Coronary artery (tissue), 2 donors: ENCODE results near the gene AGMO.

ENCODE experiments used
- DNase-seq: peaks from one replicate; pipeline ENCODE4 v3.0.0-alpha.2; 2017; ENCODE audit warnings: low spot score
- H3K27ac ChIP-seq, 2 donors: fragments of 200-600 bp; sonication (generic); one replicate each; pipeline ENCODE4 v1.5.1; 2016 to 2019
- H3K4me3 ChIP-seq: fragments of 200-600 bp; sonication (generic); 2 replicates; pipeline ENCODE4 v1.5.1; 2016; ENCODE audit warnings: mild to moderate bottlenecking, moderate library complexity
- TF ChIP-seq, protein P1 (sequence below): fragments of 200-600 bp; sonication (generic); IDR thresholded peaks from one replicate; pipeline ENCODE4 v1.5.1; 2019; ENCODE audit warnings: antibody characterized with exemption

The AGMO gene

DNA sequence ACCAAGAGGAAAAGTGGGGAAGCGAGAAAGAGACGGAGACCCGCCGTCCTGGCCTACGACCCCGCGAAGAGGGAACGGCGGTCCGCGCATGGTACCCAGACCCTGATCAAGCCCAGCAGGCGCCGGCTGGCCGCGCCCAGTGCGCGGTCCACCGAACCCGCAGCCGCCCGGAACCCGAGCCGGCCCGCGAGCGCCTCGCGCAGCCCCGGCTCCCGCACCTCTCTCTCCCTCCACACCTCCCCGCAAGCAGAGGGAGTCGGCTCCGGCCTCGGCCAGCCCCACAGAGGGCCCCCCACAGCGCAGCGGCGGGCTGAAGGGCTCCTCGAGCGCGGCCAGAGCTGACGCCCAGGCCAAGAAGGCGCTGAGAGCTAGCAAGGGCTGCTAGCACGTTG is 164.7 kb downstream of the AGMO start:
- DNase-seq = no peak
- TF ChIP-seq, protein P1, sequence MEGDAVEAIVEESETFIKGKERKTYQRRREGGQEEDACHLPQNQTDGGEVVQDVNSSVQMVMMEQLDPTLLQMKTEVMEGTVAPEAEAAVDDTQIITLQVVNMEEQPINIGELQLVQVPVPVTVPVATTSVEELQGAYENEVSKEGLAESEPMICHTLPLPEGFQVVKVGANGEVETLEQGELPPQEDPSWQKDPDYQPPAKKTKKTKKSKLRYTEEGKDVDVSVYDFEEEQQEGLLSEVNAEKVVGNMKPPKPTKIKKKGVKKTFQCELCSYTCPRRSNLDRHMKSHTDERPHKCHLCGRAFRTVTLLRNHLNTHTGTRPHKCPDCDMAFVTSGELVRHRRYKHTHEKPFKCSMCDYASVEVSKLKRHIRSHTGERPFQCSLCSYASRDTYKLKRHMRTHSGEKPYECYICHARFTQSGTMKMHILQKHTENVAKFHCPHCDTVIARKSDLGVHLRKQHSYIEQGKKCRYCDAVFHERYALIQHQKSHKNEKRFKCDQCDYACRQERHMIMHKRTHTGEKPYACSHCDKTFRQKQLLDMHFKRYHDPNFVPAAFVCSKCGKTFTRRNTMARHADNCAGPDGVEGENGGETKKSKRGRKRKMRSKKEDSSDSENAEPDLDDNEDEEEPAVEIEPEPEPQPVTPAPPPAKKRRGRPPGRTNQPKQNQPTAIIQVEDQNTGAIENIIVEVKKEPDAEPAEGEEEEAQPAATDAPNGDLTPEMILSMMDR = no peak
- H3K27ac ChIP-seq = no peak overlapping the region
- H3K4me3 ChIP-seq = no peak overlapping the region

DNA sequence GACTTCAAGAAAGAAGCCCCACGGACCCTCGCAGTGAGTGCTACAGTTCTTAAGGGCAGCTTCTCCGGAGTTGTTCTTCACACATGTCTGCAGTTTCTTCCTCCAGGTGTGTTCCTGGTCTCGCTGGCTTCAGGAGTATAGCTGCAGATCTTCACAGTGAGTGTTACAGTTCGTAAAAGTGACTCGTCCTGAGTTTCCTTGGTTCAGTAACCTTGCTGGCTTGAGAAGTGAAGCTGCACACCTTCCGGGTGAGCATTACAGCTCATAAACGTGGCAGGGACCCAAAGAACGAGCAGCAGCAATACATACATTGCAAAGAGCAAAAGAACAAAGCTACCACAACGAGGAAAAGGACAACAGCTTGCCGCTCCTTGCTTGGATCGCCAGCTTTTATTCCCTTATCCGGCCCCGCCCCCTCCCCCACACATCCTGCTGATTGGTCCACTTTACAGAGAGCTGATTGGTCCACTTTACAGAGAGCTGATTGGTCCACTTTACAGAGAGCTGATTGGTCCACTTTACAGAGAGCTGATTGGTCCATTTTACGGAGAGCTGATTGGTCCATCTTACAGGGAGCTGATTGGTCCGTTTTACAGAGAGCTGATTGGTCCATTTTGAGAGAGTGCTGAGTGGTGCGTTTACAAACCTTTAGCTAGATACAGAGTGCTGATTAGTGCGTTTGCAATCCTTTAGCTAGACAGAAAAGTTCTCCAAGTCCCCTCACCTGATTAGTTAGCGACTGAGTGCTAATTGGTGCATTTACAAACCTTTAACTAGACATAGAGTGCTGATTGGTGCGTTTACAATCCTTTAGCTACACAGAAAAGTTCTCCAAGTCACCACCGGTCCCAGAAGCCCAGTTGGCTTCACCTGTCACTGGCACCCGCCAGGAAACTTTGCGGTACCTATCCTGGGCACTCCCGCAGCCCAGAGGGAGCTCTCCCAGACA is 165.3 kb downstream of the AGMO start:
- TF ChIP-seq, protein P1 = no peak
- no peak for DNase-seq
- no peak overlapping the region for H3K27ac ChIP-seq
- no peak overlapping the region for H3K4me3 ChIP-seq

DNA sequence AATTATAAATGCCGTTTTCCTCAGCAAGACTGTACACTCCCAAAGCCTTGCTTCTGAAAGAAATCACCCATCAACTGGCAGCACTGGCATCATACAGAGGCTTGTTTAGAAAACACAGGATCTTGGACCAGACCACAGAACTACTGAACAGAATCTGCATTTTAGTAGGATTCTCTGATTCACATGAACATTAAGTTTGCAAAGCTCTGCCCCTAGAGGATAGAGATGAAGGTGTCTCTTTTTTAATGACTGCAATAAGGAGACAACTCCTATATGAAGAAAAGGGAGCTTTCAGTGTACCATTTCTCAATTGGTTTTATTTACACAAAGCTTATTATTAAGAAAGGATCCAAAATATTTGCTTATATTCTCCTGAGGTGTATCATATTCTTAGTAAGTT is 172.7 kb downstream of the AGMO start:
- Histone ChIP-seq H3K4me3 (no peak overlapping the region), H3K27ac (no peak overlapping the region)
- no peak for DNase-seq
- TF ChIP-seq, protein P1 = no peak

DNA sequence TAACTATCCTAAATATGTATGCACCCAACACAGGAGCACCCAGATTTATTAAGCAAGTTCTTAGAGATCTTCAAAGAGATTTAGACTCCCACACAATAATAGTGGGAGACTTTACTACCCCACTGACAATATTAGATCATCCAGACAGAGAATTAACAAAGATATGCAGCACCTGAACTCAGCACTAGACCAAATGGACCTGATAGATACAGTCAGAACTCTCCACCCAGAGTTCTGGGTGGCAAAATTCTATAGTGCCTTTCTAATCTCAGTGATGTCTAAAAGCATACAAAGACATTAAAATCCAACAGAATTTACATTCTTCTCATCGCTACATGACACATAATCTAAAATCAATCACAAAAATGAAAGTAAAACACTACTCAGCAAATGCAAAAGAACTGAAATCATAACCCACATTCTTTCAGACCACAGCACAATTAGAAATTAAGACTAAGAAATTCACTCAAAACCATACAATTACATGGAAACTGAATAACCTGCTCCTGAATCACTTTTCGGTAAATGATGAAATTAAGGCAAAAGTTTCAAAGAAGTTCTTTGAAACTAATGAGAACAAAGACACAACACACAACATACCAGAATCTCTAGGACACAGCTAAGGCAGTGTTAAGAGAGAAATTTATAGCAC is 183.2 kb downstream of the AGMO start:
- TF ChIP-seq, protein P1 = no peak
- Histone ChIP-seq H3K27ac (no peak overlapping the region), H3K4me3 (no peak overlapping the region)
- DNase-seq = no peak

DNA sequence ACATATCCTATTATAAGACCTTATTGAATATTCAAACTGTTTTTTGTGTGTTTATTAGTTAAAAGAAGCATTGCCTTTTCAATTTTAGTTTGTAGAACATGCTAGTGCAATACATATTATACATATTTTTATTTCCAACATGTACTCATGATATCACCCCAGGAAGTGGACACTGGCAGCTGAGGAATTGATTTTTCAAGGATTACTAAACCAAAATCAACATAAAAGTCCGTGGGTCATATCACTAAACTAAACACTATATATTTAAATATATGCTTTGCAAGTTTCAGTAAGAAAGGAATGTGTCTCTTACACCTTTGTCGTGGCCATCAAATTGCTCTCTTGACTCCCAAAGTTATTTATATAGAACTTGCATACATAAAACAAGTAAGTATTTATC is 185.2 kb downstream of the AGMO start:
- no peak for DNase-seq
- Histone ChIP-seq H3K4me3 (no peak overlapping the region), H3K27ac (no peak overlapping the region)
- TF ChIP-seq, protein P1 = no peak

DNA sequence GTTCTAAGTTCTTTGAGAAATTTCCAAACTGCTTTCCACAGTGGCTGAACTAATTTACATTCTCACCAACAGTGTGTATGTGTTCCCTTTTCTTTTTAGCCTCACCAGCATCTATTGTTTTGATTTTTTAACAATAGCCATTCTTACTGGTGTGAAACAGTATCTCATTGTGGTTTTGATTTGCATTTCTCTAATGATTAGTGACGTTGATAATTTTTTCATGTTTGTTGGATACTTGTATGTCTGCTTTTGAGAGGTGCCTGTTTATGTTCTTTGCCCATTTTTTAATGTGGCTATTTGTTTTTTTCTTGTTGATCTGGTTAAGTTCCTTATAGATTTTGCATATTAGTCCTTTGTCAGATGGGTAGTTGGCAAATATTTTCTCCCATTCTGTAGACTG is 191.4 kb downstream of the AGMO start:
- no peak overlapping the region for H3K27ac ChIP-seq
- TF ChIP-seq, protein P1 = no peak
- no peak overlapping the region for H3K4me3 ChIP-seq
- DNase-seq = no peak
